HG03103 (cell line): Measurements from ENCODE around the gene CNIH2.

Source experiments
- ATAC-seq: cut with Tn5 transposase; IDR thresholded peaks from one replicate; pipeline ENCODE4 v1.9.1; 2021; ENCODE audit warnings: low read depth; ENCODE audit not compliant: unreplicated experiment

CNIH2 gene

GRCh38 chr11:66258473-66258893 is 19.5 kb upstream of the CNIH2 start:
- no peak for ATAC-seq

GRCh38 chr11:66259225-66259624 is 18.8 kb upstream of the CNIH2 start:
- no peak for ATAC-seq

- no peak for ATAC-seq
Observed at GRCh38 chr11:66259956-66260355, 18.0 kb upstream of the CNIH2 start.

GRCh38 chr11:66261578-66261977 is 16.4 kb upstream of the CNIH2 start:
- ATAC-seq: no peak

- ATAC-seq: no peak
Observed at GRCh38 chr11:66262191-66262590, 15.8 kb upstream of the CNIH2 start.

GRCh38 chr11:66262696-66263095 is 15.3 kb upstream of the CNIH2 start:
- no peak for ATAC-seq

- ATAC-seq: no peak
Observed at GRCh38 chr11:66263231-66263630, 14.7 kb upstream of the CNIH2 start.

GRCh38 chr11:66263785-66264184 is 14.2 kb upstream of the CNIH2 start:
- ATAC-seq: no peak

- ATAC-seq: no peak
Observed at GRCh38 chr11:66264383-66264782, 13.6 kb upstream of the CNIH2 start.

- ATAC-seq: no peak
Observed at GRCh38 chr11:66264914-66265313, 13.1 kb upstream of the CNIH2 start.

- ATAC-seq: no peak
Observed at GRCh38 chr11:66265531-66266377, 12.2 kb upstream of the CNIH2 start.

GRCh38 chr11:66266378-66267038 is 11.5 kb upstream of the CNIH2 start:
- ATAC-seq: no peak

GRCh38 chr11:66267039-66267378 is 11.0 kb upstream of the CNIH2 start:
- no peak for ATAC-seq

- ATAC-seq: peak; percentile 43
Observed at GRCh38 chr11:66267379-66268243, 10.4 kb upstream of the CNIH2 start.

GRCh38 chr11:66268244-66268951 is 9.6 kb upstream of the CNIH2 start, which contains the start of gene RAB1B:
Gene RAB1B (plus strand): TSS chr11:66268639. CDS start chr11:66268680, 41 bp downstream.
- ATAC-seq: peak; percentile 54

GRCh38 chr11:66268952-66269905 is 8.7 kb upstream of the CNIH2 start:
- no peak for ATAC-seq

GRCh38 chr11:66271816-66272215 is 6.2 kb upstream of the CNIH2 start:
- no peak for ATAC-seq

- ATAC-seq: no peak
Observed at GRCh38 chr11:66272596-66272995, 5.4 kb upstream of the CNIH2 start.

GRCh38 chr11:66274219-66274618 is 3.8 kb upstream of the CNIH2 start:
- no peak for ATAC-seq
